MG63 (cell line): ENCODE results near the gene G3BP1. TPM values are rescaled to one million over a fixed set of nuclear protein-coding genes. Genes with fewer than 3 reads are reported as not detected.
"Not testable (repeated sequence)": the region's sequence is repeated elsewhere in the genome, so short reads cannot be mapped to it uniquely, and the experiment has no call there.

ENCODE experiments used
- DNase-seq: peaks from one replicate; pipeline ENCODE4 v3.0.0-alpha.2; 2020
- H3K27me3 ChIP-seq: fragments of 250-450 bp; sonication (Bioruptor Pico); 2 replicates; pipeline ENCODE4 v1.5.1; 2020; ENCODE audit warnings: mild to moderate bottlenecking, moderate library complexity
- H3K36me3 ChIP-seq: fragments of 250-450 bp; sonication (Bioruptor Pico); 2 replicates; pipeline ENCODE4 v1.5.1; 2020; ENCODE audit warnings: mild to moderate bottlenecking, moderate library complexity
- H3K4me3 ChIP-seq: fragments of 250-450 bp; sonication (Bioruptor Pico); 2 replicates; pipeline ENCODE4 v1.5.1; 2020; ENCODE audit warnings: mild to moderate bottlenecking, moderate library complexity
- H3K9me3 ChIP-seq: fragments of 250-450 bp; sonication (Bioruptor Pico); 2 replicates; pipeline ENCODE4 v1.5.1; 2020; ENCODE audit warnings: mild to moderate bottlenecking, moderate library complexity
- total RNA-seq: library from RNA; depleted of rRNA; stranded (reverse); fragments of >200 nt; shearing (Covaris generic); gene quantifications from 2 replicates; pipeline ENCODE4 v1.2.3, GENCODE V29; 2014; ENCODE audit warnings: low replicate concordance

The G3BP1 gene
- total RNA-seq, 1 experiment from 2014 or later = 187 TPM

GRCh38 chr5:151775025-151775606, 3.4 kb downstream of the G3BP1 start:
- no peaks in the 10 kb centered on the region for H3K27me3 ChIP-seq
- peaks cover 68% of the 10 kb centered on the region for H3K36me3 ChIP-seq
- no peak for DNase-seq
- H3K9me3 ChIP-seq = no peaks in the 10 kb centered on the region
- H3K4me3 ChIP-seq = peak overlapping the region; percentile 92; the same call in 1 of the 2 replicates

- DNase-seq = no peak
- H3K36me3 ChIP-seq = peaks cover 65% of the 10 kb centered on the region
These were observed 7.9 kb downstream of the G3BP1 start for GRCh38 chr5:151779531-151780125.

GRCh38 chr5:151780348-151780747, 8.6 kb downstream of the G3BP1 start:
- Histone ChIP-seq H3K27me3 (no peaks in the 10 kb centered on the region), H3K9me3 (no peaks in the 10 kb centered on the region), H3K36me3 (peaks cover 59% of the 10 kb centered on the region), H3K4me3 (no peak overlapping the region)
- DNase-seq = no peak

More at GRCh38 chr5:151779531-151780125, 7.9 kb downstream of the G3BP1 start:
- Histone ChIP-seq H3K9me3 (no peaks in the 10 kb centered on the region), H3K27me3 (no peaks in the 10 kb centered on the region), H3K4me3 (no peak overlapping the region)

- Histone ChIP-seq H3K4me3 (no peak overlapping the region), H3K27me3 (no peaks in the 10 kb centered on the region), H3K9me3 (no peaks in the 10 kb centered on the region), H3K36me3 (peaks cover 56% of the 10 kb centered on the region)
- DNase-seq = no peak
These were observed 9.4 kb downstream of the G3BP1 start for GRCh38 chr5:151781201-151781600.

GRCh38 chr5:151783664-151784063, 11.9 kb downstream of the G3BP1 start:
- not testable (repeated sequence) for H3K9me3 ChIP-seq, H3K27me3 ChIP-seq, H3K4me3 ChIP-seq, DNase-seq
- peaks cover 57% of the 10 kb centered on the region for H3K36me3 ChIP-seq

- Histone ChIP-seq H3K36me3 (peaks cover 59% of the 10 kb centered on the region), H3K4me3 (no peak overlapping the region), H3K27me3 (no peaks in the 10 kb centered on the region), H3K9me3 (no peaks in the 10 kb centered on the region)
- DNase-seq = no peak
These were observed 12.4 kb downstream of the G3BP1 start for GRCh38 chr5:151784141-151784540.

- Histone ChIP-seq H3K27me3 (no peaks in the 10 kb centered on the region), H3K9me3 (no peaks in the 10 kb centered on the region), H3K4me3 (no peak overlapping the region), H3K36me3 (peaks cover 63% of the 10 kb centered on the region)
- no peak for DNase-seq
These were observed 14.7 kb downstream of the G3BP1 start for GRCh38 chr5:151786468-151786867.

- Histone ChIP-seq H3K27me3 (no peaks in the 10 kb centered on the region), H3K9me3 (no peaks in the 10 kb centered on the region), H3K4me3 (no peak overlapping the region), H3K36me3 (peaks cover 70% of the 10 kb centered on the region)
- DNase-seq = no peak
These were observed 16.1 kb downstream of the G3BP1 start for GRCh38 chr5:151787817-151788216.

GRCh38 chr5:151793358-151793757, 21.6 kb downstream of the G3BP1 start:
- Histone ChIP-seq H3K9me3 (no peaks in the 10 kb centered on the region), H3K36me3 (peaks cover 95% of the 10 kb centered on the region), H3K27me3 (no peaks in the 10 kb centered on the region), H3K4me3 (no peak overlapping the region)
- no peak for DNase-seq

GRCh38 chr5:151795426-151795825, 23.7 kb downstream of the G3BP1 start:
- peaks cover 97% of the 10 kb centered on the region for H3K36me3 ChIP-seq

GRCh38 chr5:151798674-151799073, 26.9 kb downstream of the G3BP1 start:
- H3K27me3 ChIP-seq = no peaks in the 10 kb centered on the region
- peaks cover 98% of the 10 kb centered on the region for H3K36me3 ChIP-seq
- no peak overlapping the region for H3K4me3 ChIP-seq
- H3K9me3 ChIP-seq = no peaks in the 10 kb centered on the region
- DNase-seq = no peak

More at GRCh38 chr5:151795426-151795825, 23.7 kb downstream of the G3BP1 start:
- Histone ChIP-seq H3K27me3 (no peaks in the 10 kb centered on the region), H3K9me3 (no peaks in the 10 kb centered on the region), H3K4me3 (no peak overlapping the region)
- no peak for DNase-seq

GRCh38 chr5:151799407-151799806, 27.7 kb downstream of the G3BP1 start:
- Histone ChIP-seq H3K36me3 (peaks cover 98% of the 10 kb centered on the region), H3K4me3 (no peak overlapping the region), H3K27me3 (no peaks in the 10 kb centered on the region), H3K9me3 (no peaks in the 10 kb centered on the region)
- peak; percentile 26 for DNase-seq

GRCh38 chr5:151800532-151800931, 28.8 kb downstream of the G3BP1 start:
- no peak for DNase-seq
- Histone ChIP-seq H3K27me3 (no peaks in the 10 kb centered on the region), H3K36me3 (peaks cover 98% of the 10 kb centered on the region), H3K9me3 (no peaks in the 10 kb centered on the region), H3K4me3 (no peak overlapping the region)

- Histone ChIP-seq H3K4me3 (no peak overlapping the region), H3K36me3 (peaks cover 98% of the 10 kb centered on the region), H3K27me3 (no peaks in the 10 kb centered on the region), H3K9me3 (0 out of 2 replicates have a peak, but pooled peaks cover 2% of the 10 kb centered on the region)
- no peak for DNase-seq
These were observed 33.9 kb downstream of the G3BP1 start for GRCh38 chr5:151805414-151806223.

GRCh38 chr5:151808451-151809169, 36.9 kb downstream of the G3BP1 start:
- H3K27me3 ChIP-seq = no peaks in the 10 kb centered on the region
- H3K36me3 ChIP-seq = peaks cover 98% of the 10 kb centered on the region
- no peak overlapping the region for H3K4me3 ChIP-seq
- DNase-seq = no peak
- 0 out of 2 replicates have a peak, but pooled peaks cover 2% of the 10 kb centered on the region for H3K9me3 ChIP-seq

GRCh38 chr5:151810449-151810848, 38.7 kb downstream of the G3BP1 start:
- peaks cover 98% of the 10 kb centered on the region for H3K36me3 ChIP-seq
- no peak overlapping the region for H3K4me3 ChIP-seq
- no peak for DNase-seq
- 0 out of 2 replicates have a peak, but pooled peaks cover 2% of the 10 kb centered on the region for H3K9me3 ChIP-seq
- H3K27me3 ChIP-seq = no peaks in the 10 kb centered on the region

GRCh38 chr5:151810897-151811296, 39.1 kb downstream of the G3BP1 start:
- Histone ChIP-seq H3K9me3 (0 out of 2 replicates have a peak, but pooled peaks cover 2% of the 10 kb centered on the region), H3K4me3 (no peak overlapping the region), H3K36me3 (peaks cover 100% of the 10 kb centered on the region), H3K27me3 (no peaks in the 10 kb centered on the region)
- DNase-seq = no peak
